HL-60/S4 treated with retinoic acid at 250 ng/mL for 4 days and 3 days (cell line): ENCODE measurements around the gene KMT5C.

Experiments
- in situ Hi-C: fragments of 300-500 bp; cut with MboI; formaldehyde crosslinking; loops from 2 replicates; pipeline ENCODE4 v1.7.0; 2022; ENCODE audit warnings: low sequenced_read_pairs

KMT5C gene

GRCh38 chr19:55384131-55384919 lies 44.6 kb downstream of the KMT5C start, which contains the start of gene TMEM238:
Gene TMEM238 (minus strand): TSS chr19:55384292. CDS start chr19:55384259, 33 bp downstream.
- in situ Hi-C loops = no loop called here

- in situ Hi-C loops = no loop called here
Observed at GRCh38 chr19:55384920-55385723, 45.4 kb downstream of the KMT5C start.

DNA sequence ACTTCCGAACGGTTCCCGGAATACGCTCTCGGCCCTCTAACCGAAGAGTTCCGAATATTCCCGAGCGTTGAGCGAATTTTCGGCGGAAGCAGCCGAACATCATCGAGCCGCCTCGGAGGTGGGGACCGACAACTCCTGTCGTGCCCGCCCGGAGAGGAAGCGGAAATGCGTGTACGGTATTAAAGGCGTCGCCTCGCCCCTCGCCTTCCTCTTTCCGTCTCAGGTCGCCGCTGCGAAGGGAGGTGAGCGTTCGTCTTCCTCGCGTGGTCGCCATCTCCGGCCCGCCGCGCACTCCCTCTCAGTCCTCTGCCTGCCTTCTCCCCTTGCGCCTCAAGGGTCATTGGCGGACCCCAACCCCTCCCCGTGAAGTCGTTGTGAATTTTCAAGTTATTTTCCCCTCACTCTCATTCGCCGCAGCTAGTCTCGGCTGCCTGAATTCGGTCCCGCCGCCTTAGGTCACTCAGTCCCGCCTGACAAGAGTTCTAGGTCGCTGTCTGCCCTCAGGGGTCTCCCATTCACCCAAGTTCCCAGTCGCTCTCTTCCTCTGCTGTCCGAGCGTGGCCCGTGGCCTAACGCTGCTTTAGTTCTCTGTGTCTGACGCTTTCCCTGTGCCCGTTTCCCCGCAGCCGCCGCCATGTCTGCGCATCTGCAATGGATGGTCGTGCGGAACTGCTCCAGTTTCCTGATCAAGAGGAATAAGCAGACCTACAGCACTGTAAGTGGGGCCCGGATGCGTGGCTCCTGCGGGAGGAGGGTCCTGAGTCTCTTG lies 46.2 kb downstream of the KMT5C start, which contains the start of gene RPL28:
Gene RPL28, plus strand, starts transcription at position 209 of the 769 bp plus-strand sequence. Its CDS starts 426 bp downstream, at position 635.
- in situ Hi-C loops = no loop called here

DNA sequence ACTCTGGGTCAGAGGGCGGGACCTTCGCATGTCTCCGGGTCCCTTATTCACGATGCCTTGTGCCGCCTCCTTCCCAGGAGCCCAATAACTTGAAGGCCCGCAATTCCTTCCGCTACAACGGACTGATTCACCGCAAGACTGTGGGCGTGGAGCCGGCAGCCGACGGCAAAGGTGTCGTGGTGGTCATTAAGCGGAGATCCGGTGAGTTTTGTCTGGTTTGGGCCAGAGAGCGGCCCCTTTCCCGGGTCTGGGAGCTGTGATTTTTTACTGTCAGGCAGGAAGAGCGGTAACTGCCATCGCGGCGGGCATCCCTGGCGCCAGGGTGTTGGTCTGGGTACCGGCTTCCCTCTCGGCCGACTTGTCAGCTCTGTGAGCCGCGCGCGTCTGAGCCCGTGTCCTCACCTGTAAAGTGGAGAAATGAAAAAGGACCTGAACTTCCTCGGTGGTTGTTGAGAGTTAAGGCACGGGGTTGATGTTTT lies 46.9 kb downstream of the KMT5C start:
- in situ Hi-C loops = no loop called here

- in situ Hi-C loops = no loop called here
Observed at GRCh38 chr19:55387736-55388497, 48.2 kb downstream of the KMT5C start.

GRCh38 chr19:55389386-55390317 lies 50.0 kb downstream of the KMT5C start:
- in situ Hi-C loops = no loop called here

DNA sequence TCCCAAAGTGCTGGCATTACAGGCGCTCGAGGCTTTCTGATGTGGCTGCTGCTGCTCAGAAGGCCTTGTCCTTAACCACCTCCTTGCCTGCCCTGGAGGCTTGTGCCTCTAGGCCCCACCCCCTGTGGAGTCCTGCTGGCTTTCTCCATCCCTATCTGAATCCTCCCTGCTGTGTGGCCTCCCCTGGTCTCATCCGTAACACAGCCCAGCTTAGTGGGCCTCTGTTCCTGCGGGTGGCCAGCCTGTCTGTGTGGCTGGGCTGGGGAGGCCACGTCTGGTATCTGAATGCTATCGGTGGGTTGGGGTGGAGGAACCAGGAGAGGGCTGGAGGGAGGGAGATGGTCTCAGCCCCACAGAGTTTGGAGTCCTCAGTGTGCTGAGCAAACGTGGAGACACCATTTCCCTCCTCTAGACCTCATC lies 50.8 kb downstream of the KMT5C start:
- in situ Hi-C loops = no loop called here

DNA sequence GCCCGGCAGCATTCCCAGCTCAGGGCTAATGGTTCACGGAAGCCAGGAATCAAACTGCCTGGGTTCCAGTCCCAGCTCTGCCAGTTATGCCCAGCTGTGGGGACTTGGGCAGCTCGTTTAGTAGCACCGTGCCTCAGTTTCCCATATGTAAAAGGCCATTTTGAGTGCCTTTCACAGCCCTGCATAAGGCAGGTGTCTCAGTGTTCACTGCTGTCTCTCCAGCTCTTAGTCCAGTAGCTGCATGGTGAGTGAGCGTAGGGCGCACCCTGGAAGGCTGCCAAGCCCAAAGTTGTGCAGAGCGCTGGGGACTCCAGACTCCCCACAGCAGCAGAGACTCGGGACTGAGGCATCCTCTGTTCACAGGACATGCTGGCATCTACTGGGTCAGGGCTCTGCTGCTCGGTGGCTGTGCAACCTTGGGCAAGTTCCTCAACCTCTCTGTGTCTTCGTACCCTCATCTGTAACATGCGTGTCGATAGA lies 51.6 kb downstream of the KMT5C start:
- in situ Hi-C loops = no loop called here

DNA sequence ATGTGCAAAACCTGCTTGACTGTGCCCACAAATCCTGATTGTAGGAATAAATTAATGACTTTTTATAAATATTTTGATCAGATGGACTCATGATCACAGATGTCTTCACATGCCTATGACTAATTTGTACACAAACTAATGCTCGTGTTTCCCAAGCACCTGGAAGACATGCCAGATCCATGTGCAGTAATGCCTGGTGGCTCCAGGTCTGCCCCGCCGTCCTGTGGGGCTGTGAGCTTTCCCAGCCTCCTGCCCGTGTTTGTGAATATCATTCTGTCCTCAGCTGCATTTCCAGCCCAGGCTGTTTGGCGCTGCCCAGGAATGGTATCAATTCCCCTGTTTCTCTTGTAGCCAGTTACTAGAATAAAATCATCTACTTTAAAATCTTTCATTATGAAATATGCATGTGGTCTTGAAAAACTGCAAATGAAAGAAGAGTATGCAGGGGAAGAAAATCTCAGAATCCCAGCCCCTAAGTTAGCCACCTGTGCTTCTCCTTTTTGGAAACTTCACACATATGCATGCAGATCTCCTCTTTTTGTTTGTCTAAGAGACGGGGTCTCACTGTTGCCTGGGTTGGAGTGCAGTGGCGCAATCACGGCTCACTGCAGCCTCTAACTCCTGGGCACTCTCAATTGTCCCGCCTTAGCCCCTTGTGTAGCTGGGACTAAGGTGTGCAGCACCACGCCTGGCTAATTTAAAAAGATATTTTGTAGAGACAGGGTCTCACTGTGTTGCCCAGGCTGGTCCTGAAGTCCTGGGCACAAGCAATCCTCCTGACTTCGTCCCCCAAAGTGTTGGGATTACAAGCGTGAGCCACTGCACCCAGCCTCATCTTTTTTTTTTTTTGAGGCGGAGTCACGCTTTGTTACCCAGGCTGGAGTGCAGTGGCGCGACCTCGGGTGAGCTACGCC lies 52.3 kb downstream of the KMT5C start:
- in situ Hi-C loops = no loop called here

- in situ Hi-C loops = no loop called here
Observed at GRCh38 chr19:55392820-55393761, 53.4 kb downstream of the KMT5C start.
